H1 (cell line): Measurements from ENCODE around the gene CYBB. TPM values are rescaled to one million over a fixed set of nuclear protein-coding genes. Genes with fewer than 3 reads are reported as not detected.

Source experiments
- CTCF ChIA-PET: fragments of 300-600 bp; sonication (Branson Sonifier 250); formaldehyde crosslinking; loops from one replicate; lab custom pipeline; 2021; ENCODE audit not compliant: partially characterized antibody; lab: Charles Lee
- POLR2A ChIA-PET: fragments of 300-600 bp; sonication (Branson Sonifier 250); formaldehyde crosslinking; loops from one replicate; lab custom pipeline; 2021; ENCODE audit warnings: inconsistent platforms; ENCODE audit not compliant: partially characterized antibody; lab: Charles Lee
- DNase-seq, 2 experiments: peaks; one replicate each; pipeline versions ENCODE4 v3.0.0 to v3.0.0-alpha.2; 2010 to 2022; ENCODE audit warnings: low spot score in 2 of 2, low read depth in 1 of 2, mixed read lengths in 1 of 2
- FAIRE-seq: peaks from 2 replicates; lab custom pipeline; 2011; peaks lifted over from hg19 to GRCh38; lab: Jason Lieb, UNC
- H2AFZ ChIP-seq: 2 replicates; pipeline ENCODE4 v1.8.1; 2012; ENCODE audit warnings: low read length, inconsistent platforms
- H2AK5ac ChIP-seq: 2 replicates; pipeline ENCODE4 v1.6.1; 2013; ENCODE audit warnings: low read depth, low read length
- H2BK120ac ChIP-seq: replicated peaks from 2 replicates; pipeline ENCODE3; 2013; ENCODE audit warnings: low read depth, low read length, inconsistent platforms
- H2BK12ac ChIP-seq: 2 replicates; pipeline ENCODE4 v1.6.1; 2013; ENCODE audit warnings: low read depth, low read length
- H2BK15ac ChIP-seq: 2 replicates; pipeline ENCODE4 v1.6.1; 2013; ENCODE audit warnings: low read length
- H2BK20ac ChIP-seq: 2 replicates; pipeline ENCODE4 v1.6.1; 2013; ENCODE audit warnings: low read length
- H2BK5ac ChIP-seq: 2 replicates; pipeline ENCODE4 v1.6.1; 2013; ENCODE audit warnings: low read depth, low read length
- H3K14ac ChIP-seq: 2 replicates; pipeline ENCODE4 v1.6.1; 2013; ENCODE audit warnings: inconsistent platforms; ENCODE audit not compliant: insufficient read length
- H3K18ac ChIP-seq: 2 replicates; pipeline ENCODE4 v1.6.1; 2013; ENCODE audit warnings: low read length; ENCODE audit errors: extremely low read depth
- H3K23ac ChIP-seq: 2 replicates; pipeline ENCODE4 v1.6.1; 2013; ENCODE audit warnings: inconsistent platforms; ENCODE audit not compliant: insufficient read length
- H3K23me2 ChIP-seq: 2 replicates; pipeline ENCODE4 v1.6.1; 2013; ENCODE audit warnings: low read depth, low read length
- H3K27ac ChIP-seq: 2 replicates; pipeline ENCODE4 v1.6.1; 2011; ENCODE audit warnings: low read depth, low read length, inconsistent platforms
- H3K27me3 ChIP-seq, 4 experiments: replicated peaks in 1 of 4; 1 replicate in 1 of 4; 2 replicates in 3 of 4; pipeline versions ENCODE4 v1.6.1 to v1.8.1; 2011 to 2013; ENCODE audit warnings: low read length in 3 of 4, mild to moderate bottlenecking in 3 of 4, inconsistent platforms in 2 of 4, mixed read lengths in 2 of 4, moderate library complexity in 1 of 4; ENCODE audit not compliant: control insufficient read depth in 3 of 4, insufficient read depth in 3 of 4; ENCODE audit errors: extremely low read depth in 1 of 4
- H3K36me3 ChIP-seq, 4 experiments: 2 replicates each; pipeline versions ENCODE4 v1.6.1 to v1.8.1; 2011 to 2013; ENCODE audit warnings: mild to moderate bottlenecking in 4 of 4, low read length in 3 of 4, moderate library complexity in 2 of 4, control low read depth in 1 of 4, inconsistent platforms in 1 of 4; ENCODE audit not compliant: insufficient read depth in 4 of 4, control insufficient read depth in 2 of 4
- H3K4ac ChIP-seq: replicated peaks from 2 replicates; pipeline ENCODE3; 2013; ENCODE audit warnings: low read length, low read depth, mixed read lengths, inconsistent platforms; ENCODE audit not compliant: insufficient read length
- H3K4me1 ChIP-seq, 4 experiments: replicated peaks in 1 of 4; 1 replicate in 1 of 4; 2 replicates in 3 of 4; pipeline versions ENCODE4 v1.6.1 to v1.8.1; 2011 to 2013; ENCODE audit warnings: low read length in 3 of 4, inconsistent platforms in 2 of 4, mixed read lengths in 1 of 4; ENCODE audit not compliant: insufficient read depth in 4 of 4, control insufficient read depth in 3 of 4
- H3K4me2 ChIP-seq, 2 experiments: 2 replicates each; pipeline versions ENCODE4 v1.6.1 to v1.8.1; 2011 to 2013; ENCODE audit warnings: low read depth in 2 of 2, low read length in 2 of 2, control low read depth in 1 of 2, inconsistent platforms in 1 of 2, mild to moderate bottlenecking in 1 of 2; ENCODE audit not compliant: insufficient read depth in 1 of 2
- H3K4me3 ChIP-seq, 4 experiments: fragments of 200-600, 300-600 bp in 1 of 4; sonication (generic), shearing (Covaris generic), sonication (Bioruptor Twin) in 1 of 4; 2 replicates each; pipeline versions ENCODE4 v1.5.1 to v1.8.1; 2011 to 2016; ENCODE audit warnings: low read length in 4 of 4, low read depth in 3 of 4, control low read depth in 2 of 4, inconsistent platforms in 2 of 4, mild to moderate bottlenecking in 2 of 4, mixed read lengths in 1 of 4, moderate library complexity in 1 of 4; ENCODE audit not compliant: insufficient read depth in 2 of 4; ENCODE audit errors: extremely low read depth in 1 of 4
- H3K56ac ChIP-seq: replicated peaks from 2 replicates; pipeline ENCODE3; 2013; ENCODE audit warnings: low read depth, mild to moderate bottlenecking, mixed read lengths, low read length, inconsistent platforms; ENCODE audit not compliant: insufficient read length
- H3K79me1 ChIP-seq: 2 replicates; pipeline ENCODE4 v1.6.1; 2013; ENCODE audit warnings: low read depth, low read length, control low read depth
- H3K79me2 ChIP-seq, 2 experiments: 2 replicates each; pipeline versions ENCODE4 v1.6.1 to v1.8.1; 2012 to 2013; ENCODE audit warnings: low read length in 2 of 2, mild to moderate bottlenecking in 2 of 2, inconsistent platforms in 1 of 2; ENCODE audit not compliant: insufficient read depth in 2 of 2, control insufficient read depth in 1 of 2
- H3K9ac ChIP-seq, 4 experiments: replicated peaks in 1 of 4; 1 replicate in 1 of 4; 2 replicates in 3 of 4; pipeline versions ENCODE4 v1.6.1 to v1.8.1; 2011 to 2013; ENCODE audit warnings: low read depth in 3 of 4, low read length in 3 of 4, control low read depth in 2 of 4, mild to moderate bottlenecking in 2 of 4, moderate library complexity in 2 of 4, inconsistent platforms in 1 of 4; ENCODE audit errors: extremely low read depth in 1 of 4
- H3K9me3 ChIP-seq, 2 experiments: 2 replicates each; pipeline versions ENCODE4 v1.6.1 to v1.8.1; 2012 to 2013; ENCODE audit warnings: mild to moderate bottlenecking in 2 of 2, moderate library complexity in 2 of 2, control low read depth in 1 of 2, inconsistent platforms in 1 of 2, low read depth in 1 of 2, low read length in 1 of 2, mixed read lengths in 1 of 2; ENCODE audit not compliant: insufficient read depth in 2 of 2
- H4K20me1 ChIP-seq, 2 experiments: replicated peaks in 1 of 2; 2 replicates each; pipeline versions ENCODE3 to v1.8.1; 2011 to 2013; ENCODE audit warnings: inconsistent platforms in 2 of 2, low read length in 2 of 2, mild to moderate bottlenecking in 1 of 2; ENCODE audit not compliant: insufficient read depth in 2 of 2, control insufficient read depth in 1 of 2
- H4K5ac ChIP-seq: 2 replicates; pipeline ENCODE4 v1.6.1; 2013; ENCODE audit warnings: low read length, low read depth, mixed read lengths, inconsistent platforms; ENCODE audit not compliant: insufficient read length
- H4K8ac ChIP-seq: 2 replicates; pipeline ENCODE4 v1.8.0; 2013; ENCODE audit warnings: mild to moderate bottlenecking, moderate library complexity, low read length, inconsistent platforms; ENCODE audit not compliant: insufficient read depth; ENCODE audit errors: extremely low read depth
- H4K91ac ChIP-seq: replicated peaks from 2 replicates; pipeline ENCODE3; 2013; ENCODE audit warnings: low read length, mixed read lengths, inconsistent platforms; ENCODE audit not compliant: insufficient read length
- BACH1 ChIP-seq: IDR thresholded peaks from 2 replicates; pipeline ENCODE4 v1.6.1; 2012; ENCODE audit warnings: low read length, improper control_type of control experiment
- NANOG ChIP-seq: IDR thresholded peaks from 2 replicates; pipeline ENCODE4 v1.6.1; 2011; ENCODE audit warnings: low read length, low read depth, mild to moderate bottlenecking, inconsistent platforms; ENCODE audit not compliant: insufficient read depth, poor library complexity, severe bottlenecking
- SIX5 ChIP-seq: IDR thresholded peaks from 2 replicates; pipeline ENCODE4 v1.6.1; 2011; ENCODE audit warnings: mild to moderate bottlenecking, low read depth, low read length
- WGBS, 2 experiments: shearing (Covaris generic) in 1 of 2; methylation state at CpG; one replicate each; pipeline versions ENCODE4 v1.1.6 to v1.1.7; 2013 to 2015; ENCODE audit warnings: low lambda C conversion rate in 2 of 2, mixed read lengths in 2 of 2, inconsistent platforms in 1 of 2, low coverage in 1 of 2, missing lambda C conversion rate in 1 of 2; ENCODE audit not compliant: insufficient replicate concordance in 2 of 2, insufficient coverage in 1 of 2, insufficient read length in 1 of 2; ENCODE audit errors: extremely low coverage in 1 of 2, missing lambda C conversion rate in 1 of 2; 5-methylcytosine and 5-hydroxymethylcytosine counted together
- polyA plus RNA-seq, 7 experiments: library from polyadenylated mRNA; depleted of rRNA in 3 of 7; stranded (reverse) in 5 of 7; unstranded in 2 of 7; fragments of >200 nt in 5 of 7; fragments of 200-250 nt in 2 of 7; gene quantifications; 1 replicate in 5 of 7; 2 replicates in 1 of 7; 4 replicates in 1 of 7; pipeline versions ENCODE4 v1.2.1 to v1.2.3, GENCODE V29; 2011 to 2013; ENCODE audit warnings: missing spikeins in 2 of 7, mixed read lengths in 2 of 7
- total RNA-seq: library from RNA; stranded (reverse); fragmentation: NEBNext Ultra II Directional; extraction: Animal tissue kit (Norgen Biotek cat#: 25700); gene quantifications from 2 replicates; pipeline ENCODE4 v1.2.1, GENCODE V29; 2021

CYBB gene
- total and polyA plus RNA-seq, 2 of the 8 experiments (the other 6 are each of a cell fraction or from before 2014, with no cell fraction given): 0.03 to 0.09 TPM

GRCh38 chrX:37753384-37753783 lies 26.5 kb upstream of the CYBB start:
- no peaks in the 10 kb centered on the region for H3K27me3 ChIP-seq
- H3K4me3 ChIP-seq: no peak overlapping the region
- H3K4me2 ChIP-seq: no peak overlapping the region
- no peak overlapping the region for H3K4ac ChIP-seq
- no peak overlapping the region for H2AK5ac ChIP-seq
- H4K5ac ChIP-seq: no peak overlapping the region
- H3K79me2 ChIP-seq: no peaks in the 10 kb centered on the region
- ChIA-PET POLR2A (no interaction called here), CTCF (interaction anchor here (1.0 to 1.7 kb wide), 3 partner anchors 8 to 413 kb away, joined by 4 to 10 read pairs (median 4); no protein-coding TSS in a partner anchor)
- H3K9me3 ChIP-seq: no peaks in the 10 kb centered on the region
- H3K4me1 ChIP-seq: no peaks in the 10 kb centered on the region
- H4K91ac ChIP-seq: no peak overlapping the region
- FAIRE-seq (no peak), DNase-seq (no peak)
- no peak overlapping the region for H3K27ac ChIP-seq
- no peak overlapping the region for H3K9ac ChIP-seq
- no peak overlapping the region for H2BK120ac ChIP-seq
- no peaks in the 10 kb centered on the region for H3K79me1 ChIP-seq
- H3K23ac ChIP-seq: no peak overlapping the region
- H3K23me2 ChIP-seq: no peaks in the 10 kb centered on the region
- TF ChIP-seq SIX5 (no peak), NANOG (no peak), BACH1 (no peak)
- H3K56ac ChIP-seq: no peak overlapping the region
- no peak overlapping the region for H2BK20ac ChIP-seq
- H4K20me1 ChIP-seq: no peaks in the 10 kb centered on the region
- H2BK12ac ChIP-seq: no peak overlapping the region
- H2BK5ac ChIP-seq: no peak overlapping the region
- no peak overlapping the region for H3K14ac ChIP-seq
- no peaks in the 10 kb centered on the region for H3K36me3 ChIP-seq
- H2BK15ac ChIP-seq: no peak overlapping the region
- no peak overlapping the region for H4K8ac ChIP-seq
- H2AFZ ChIP-seq: no peak overlapping the region
- no peak overlapping the region for H3K18ac ChIP-seq
- 100% methylated on average over 2 of the region's 2 CpGs; no CpG with 5 or more reads in 1 of the 2 experiments for WGBS, 2 experiments
